AG08395 (cell line): ENCODE data around the gene KIAA1143.
A peak's percentile ranks its signal among the peaks of the same experiment; 100 is the strongest.

Experiments used
- DNase-seq: peaks from one replicate; pipeline ENCODE4 v3.0.0; 2012; ENCODE audit warnings: mixed read lengths, low spot score

Gene KIAA1143

DNA sequence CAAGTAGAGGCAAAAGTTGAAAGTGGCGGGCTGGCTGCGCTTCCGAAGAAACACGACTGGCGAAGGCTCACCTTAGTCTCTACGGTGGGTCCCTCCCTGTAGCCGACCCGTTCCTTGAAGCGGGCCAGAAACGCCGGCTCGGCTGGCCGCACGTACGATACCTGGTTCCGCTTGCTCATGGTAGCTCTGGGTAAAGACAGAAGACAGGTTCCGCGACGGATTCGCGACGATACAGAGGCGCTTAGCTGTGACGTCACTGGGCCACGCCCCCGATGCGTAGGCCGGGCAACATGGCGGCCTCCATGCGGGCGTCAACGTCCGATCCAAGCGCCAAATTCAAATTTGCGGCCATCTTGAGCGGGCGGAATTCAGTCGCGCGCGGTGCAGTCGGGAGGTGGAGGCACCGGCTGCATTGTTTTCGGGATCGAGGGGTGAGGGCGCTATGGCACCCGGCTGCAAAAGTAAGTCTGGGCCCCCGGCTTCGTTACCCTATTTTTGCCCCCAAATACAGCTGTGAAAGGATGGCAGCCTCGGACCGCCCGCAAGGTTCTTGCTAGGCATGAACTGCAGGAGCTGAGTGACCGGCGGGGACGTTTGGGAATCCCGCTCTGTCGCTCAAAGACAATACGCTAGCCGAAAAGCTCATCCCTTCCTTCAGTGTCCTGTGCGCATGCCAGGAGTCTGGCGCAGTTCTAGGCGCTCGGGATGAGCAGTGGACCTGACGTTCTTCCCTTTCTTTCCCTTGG, at the start of gene KIAA1143, which contains the start of gene KIF15:
KIAA1143 (minus strand) TSS at position 196 of the 746 bp plus-strand sequence; CDS start at position 179, 17 bp downstream.
KIF15 (plus strand) TSS at position 371 of the 746 bp plus-strand sequence; CDS start at position 443, 72 bp downstream.
- peak; percentile 98 for DNase-seq

- DNase-seq: no peak
Measured at GRCh38 chr3:44805960-44806359, 44.5 kb upstream of the KIAA1143 start.

- no peak for DNase-seq
Measured at GRCh38 chr3:44803298-44803697, 41.9 kb upstream of the KIAA1143 start.

- no peak for DNase-seq
Measured at GRCh38 chr3:44802011-44802410, 40.6 kb upstream of the KIAA1143 start.

GRCh38 chr3:44795197-44795596, 33.8 kb upstream of the KIAA1143 start:
- DNase-seq: no peak

DNA sequence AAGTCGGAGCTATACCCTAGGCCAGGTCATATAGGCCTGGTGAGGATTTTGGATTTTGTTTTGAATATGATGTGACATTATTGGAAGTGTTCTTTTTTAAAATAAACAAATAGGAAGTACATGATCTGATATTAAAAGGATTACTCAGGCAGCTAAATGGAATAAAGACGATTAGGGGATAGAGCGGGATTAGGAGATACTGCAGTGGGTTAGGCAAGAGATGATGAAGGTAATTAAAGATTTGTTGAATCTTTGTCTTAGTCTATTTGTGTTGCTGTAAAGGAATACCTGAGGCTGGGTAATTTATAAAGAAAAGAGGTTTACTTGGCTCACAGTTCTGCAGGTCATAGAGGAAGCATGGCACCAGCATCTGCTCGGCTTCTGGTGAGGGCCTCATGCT, 21.5 kb upstream of the KIAA1143 start:
- no peak for DNase-seq

GRCh38 chr3:44772099-44772442, 10.7 kb upstream of the KIAA1143 start:
- DNase-seq: no peak

- DNase-seq: no peak
Measured at GRCh38 chr3:44771424-44772098, 10.1 kb upstream of the KIAA1143 start.

DNA sequence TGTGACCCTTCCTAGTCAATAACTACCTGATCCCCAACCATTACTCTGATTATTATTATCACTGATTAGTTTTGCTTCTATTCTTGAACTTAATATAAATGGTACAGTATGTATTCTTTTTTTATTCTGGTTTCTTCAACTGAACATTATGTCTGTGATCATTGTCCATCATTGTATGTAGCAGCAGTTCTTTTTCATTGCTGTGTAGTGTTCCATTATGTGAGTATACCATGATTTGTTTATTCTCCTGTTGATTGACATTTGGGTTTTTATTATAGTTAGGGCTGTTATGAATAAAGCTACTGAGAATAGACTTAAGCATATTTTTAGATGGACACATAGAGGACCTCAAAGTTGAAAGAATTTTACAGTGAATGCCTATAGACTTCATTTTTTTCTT, 2.8 kb upstream of the KIAA1143 start:
- no peak for DNase-seq

- no peak for DNase-seq
Measured at GRCh38 chr3:44762690-44763089, 1.3 kb upstream of the KIAA1143 start.

- peak; percentile 10 for DNase-seq
Measured at GRCh38 chr3:44762170-44762677, 805 bp upstream of the KIAA1143 start.

DNA sequence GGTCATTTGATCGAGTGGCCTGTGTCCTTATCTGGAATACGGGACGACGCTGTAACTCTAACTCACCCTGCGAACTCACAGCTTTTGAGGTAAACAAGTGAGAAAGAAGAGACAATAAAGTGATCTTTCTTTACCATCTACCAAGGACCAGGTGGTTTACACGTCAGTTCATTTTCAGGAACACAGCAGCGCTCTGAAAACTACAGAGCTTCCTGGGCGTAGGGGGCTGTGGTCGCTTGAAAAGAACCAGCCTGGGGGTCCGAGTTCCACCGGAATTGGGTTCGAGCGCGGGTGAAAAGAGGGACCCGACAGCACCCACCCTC, 357 bp downstream of the KIAA1143 start:
- DNase-seq: peak; percentile 2

- no peak for DNase-seq
Measured at GRCh38 chr3:44734646-44735168, 26.7 kb downstream of the KIAA1143 start.

GRCh38 chr3:44729384-44729910, 32.0 kb downstream of the KIAA1143 start, which contains the start of gene ZNF501:
Gene ZNF501 (plus strand): TSS chr3:44729635. CDS start chr3:44734422, 4,787 bp downstream.
- DNase-seq: peak; percentile 92

DNA sequence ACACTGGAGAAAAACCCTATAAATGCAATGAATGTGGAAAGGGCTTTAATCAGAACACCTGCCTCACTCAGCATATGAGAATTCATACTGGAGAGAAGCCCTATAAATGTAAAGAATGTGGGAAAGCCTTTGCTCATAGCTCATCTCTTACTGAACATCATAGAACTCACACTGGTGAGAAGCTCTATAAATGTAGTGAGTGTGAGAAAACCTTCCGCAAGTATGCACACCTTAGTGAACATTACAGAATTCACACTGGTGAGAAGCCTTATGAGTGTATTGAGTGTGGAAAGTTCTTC, 39.4 kb downstream of the KIAA1143 start:
- DNase-seq: no peak

- DNase-seq: no peak
Measured at GRCh38 chr3:44721231-44722102, 40.0 kb downstream of the KIAA1143 start.

DNA sequence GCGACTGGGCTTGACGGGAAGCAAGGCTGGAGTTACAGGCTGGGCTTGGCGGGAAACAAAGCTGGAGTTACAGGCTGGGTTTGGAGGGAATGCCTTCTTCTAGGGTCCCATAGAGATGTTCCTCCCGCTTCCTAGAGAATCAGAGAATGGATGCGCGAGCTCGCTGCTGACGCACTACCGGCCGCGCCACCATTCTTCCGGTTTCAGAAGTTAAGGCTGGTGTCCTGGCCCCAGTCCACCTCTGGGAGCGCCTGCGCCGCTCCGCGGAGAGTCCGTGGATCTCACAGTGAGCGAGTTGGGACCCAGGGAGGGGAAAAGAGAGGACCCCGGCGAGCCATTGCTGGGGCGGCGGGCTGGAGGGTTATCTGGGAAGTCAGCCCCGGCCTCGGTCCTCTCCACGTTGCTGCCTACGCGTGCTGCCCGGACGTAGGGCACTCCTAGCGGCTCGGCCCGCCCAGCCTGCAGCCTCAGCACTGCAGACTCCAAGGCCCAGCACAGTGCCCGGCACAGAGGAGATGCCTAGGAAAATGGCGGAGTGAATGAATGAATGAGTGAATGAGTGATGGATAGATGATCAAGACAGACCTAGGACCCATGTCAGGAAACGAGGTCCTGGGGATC, 48.9 kb downstream of the KIAA1143 start, which contains the start of gene ZNF502:
ZNF502 (plus strand) TSS at position 206 of the 621 bp plus-strand sequence. CDS start 7,602 bp downstream, outside the sequence.
- peak; percentile 92 for DNase-seq
